Activated T-helper 17 cell treated with anti-CD3 and anti-CD28 coated beads, Interleukin-2, amount 50 U/mL, for 72 hours (primary cell): ENCODE data around the gene LRFN4. TPM values are rescaled to one million over a fixed set of nuclear protein-coding genes. Genes with fewer than 3 reads are reported as not detected.

Source experiments
- ATAC-seq: fragments of 150-1000 bp; cut with Tn5 transposase; replicated peaks from 2 replicates; pipeline ENCODE4 v1.10.0; 2021; ENCODE audit warnings: mild to moderate bottlenecking, moderate library complexity
- H3K27ac Mint-ChIP-seq: one replicate; pipeline ENCODE4 v1.8.0; 2022; ENCODE audit warnings: mixed read lengths
- H3K27me3 Mint-ChIP-seq: one replicate; pipeline ENCODE4 v1.8.0; 2022; ENCODE audit warnings: mixed read lengths
- H3K36me3 Mint-ChIP-seq: one replicate; pipeline ENCODE4 v1.8.0; 2022; ENCODE audit warnings: low read depth, mild to moderate bottlenecking, mixed read lengths
- H3K4me1 Mint-ChIP-seq: one replicate; pipeline ENCODE4 v1.8.0; 2022; ENCODE audit warnings: mixed read lengths
- H3K4me3 Mint-ChIP-seq: one replicate; pipeline ENCODE4 v1.8.0; 2022; ENCODE audit warnings: mild to moderate bottlenecking, mixed read lengths
- H3K9me3 Mint-ChIP-seq: one replicate; pipeline ENCODE4 v1.8.0; 2022; ENCODE audit warnings: mixed read lengths
- total RNA-seq, 2 donors: library from RNA; stranded (reverse); gene quantifications; one replicate each; pipeline ENCODE4 v1.2.3, GENCODE V29; 2022

LRFN4 gene
- total RNA-seq, 2 donors from 2014 or later = 20.5 to 43.7 TPM

DNA sequence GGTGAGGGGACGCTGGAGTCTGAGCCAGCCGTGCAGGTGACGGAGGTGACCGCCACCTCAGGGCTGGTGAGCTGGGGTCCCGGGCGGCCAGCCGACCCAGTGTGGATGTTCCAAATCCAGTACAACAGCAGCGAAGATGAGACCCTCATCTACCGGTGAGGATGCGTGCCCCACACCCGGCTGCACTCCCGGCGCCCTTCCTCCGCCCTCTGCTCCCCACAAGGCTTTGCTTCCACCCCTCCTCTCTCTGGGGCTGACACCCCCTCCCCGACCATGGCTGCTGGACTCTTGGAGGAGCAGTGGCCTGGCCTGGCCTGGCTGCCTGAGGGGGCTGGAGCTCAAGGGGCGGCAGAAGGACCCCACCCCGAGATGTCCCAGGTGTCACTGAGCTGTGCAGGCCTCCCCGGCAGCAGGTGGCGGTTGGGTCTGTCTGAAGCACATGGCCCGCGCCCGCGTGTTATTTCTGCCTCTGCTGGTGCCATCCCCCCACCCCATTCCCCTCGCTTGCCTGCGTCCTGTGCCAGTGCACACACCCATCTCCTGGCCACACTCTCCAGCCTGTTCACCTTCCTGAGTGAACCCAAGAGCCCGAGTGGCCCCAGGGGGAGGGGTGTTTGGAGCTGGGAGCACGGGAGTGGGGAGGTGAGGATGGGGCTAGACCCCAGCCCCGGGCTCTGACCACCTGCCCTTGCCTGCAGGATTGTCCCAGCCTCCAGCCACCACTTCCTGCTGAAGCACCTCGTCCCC is 2.2 kb downstream of the LRFN4 start:
- no peak overlapping the region for H3K4me3 Mint-ChIP-seq
- H3K9me3 Mint-ChIP-seq = no peaks in the 10 kb centered on the region
- H3K27ac Mint-ChIP-seq = no peak overlapping the region
- H3K27me3 Mint-ChIP-seq = no peaks in the 10 kb centered on the region
- H3K4me1 Mint-ChIP-seq = no peaks in the 10 kb centered on the region
- ATAC-seq = no peak
- no peaks in the 10 kb centered on the region for H3K36me3 Mint-ChIP-seq

DNA sequence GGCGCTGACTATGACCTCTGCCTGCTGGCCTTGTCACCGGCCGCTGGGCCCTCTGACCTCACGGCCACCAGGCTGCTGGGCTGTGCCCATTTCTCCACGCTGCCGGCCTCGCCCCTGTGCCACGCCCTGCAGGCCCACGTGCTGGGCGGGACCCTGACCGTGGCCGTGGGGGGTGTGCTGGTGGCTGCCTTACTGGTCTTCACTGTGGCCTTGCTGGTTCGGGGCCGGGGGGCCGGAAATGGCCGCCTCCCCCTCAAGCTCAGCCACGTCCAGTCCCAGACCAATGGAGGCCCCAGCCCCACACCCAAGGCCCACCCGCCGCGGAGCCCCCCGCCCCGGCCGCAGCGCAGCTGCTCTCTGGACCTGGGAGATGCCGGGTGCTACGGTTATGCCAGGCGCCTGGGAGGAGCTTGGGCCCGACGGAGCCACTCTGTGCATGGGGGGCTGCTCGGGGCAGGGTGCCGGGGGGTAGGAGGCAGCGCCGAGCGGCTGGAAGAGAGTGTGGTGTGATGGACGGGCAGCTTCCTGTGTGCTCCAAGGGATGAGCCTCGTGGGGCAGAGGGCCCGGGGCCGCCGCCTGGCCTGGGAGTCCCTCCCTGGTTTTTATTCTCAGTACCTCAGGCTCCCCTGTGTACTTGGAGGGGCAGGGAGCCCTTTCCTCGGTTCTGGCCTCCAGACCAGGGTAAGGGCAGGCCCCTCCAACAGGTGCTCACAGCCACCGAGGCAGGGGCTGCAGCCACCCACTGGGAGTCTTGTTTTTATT is 3.0 kb downstream of the LRFN4 start:
- no peaks in the 10 kb centered on the region for H3K36me3 Mint-ChIP-seq
- no peak for ATAC-seq
- H3K4me3 Mint-ChIP-seq = no peak overlapping the region
- no peaks in the 10 kb centered on the region for H3K27me3 Mint-ChIP-seq
- no peak overlapping the region for H3K27ac Mint-ChIP-seq
- no peaks in the 10 kb centered on the region for H3K9me3 Mint-ChIP-seq
- H3K4me1 Mint-ChIP-seq = no peaks in the 10 kb centered on the region

GRCh38 chr11:66860449-66860831 is 3.6 kb downstream of the LRFN4 start:
- no peaks in the 10 kb centered on the region for H3K4me1 Mint-ChIP-seq
- H3K27ac Mint-ChIP-seq = no peak overlapping the region
- no peaks in the 10 kb centered on the region for H3K36me3 Mint-ChIP-seq
- no peaks in the 10 kb centered on the region for H3K9me3 Mint-ChIP-seq
- no peak overlapping the region for H3K4me3 Mint-ChIP-seq
- no peak for ATAC-seq
- no peaks in the 10 kb centered on the region for H3K27me3 Mint-ChIP-seq

- Mint-ChIP-seq H3K36me3 (no peaks in the 10 kb centered on the region), H3K27me3 (no peaks in the 10 kb centered on the region), H3K4me3 (no peak overlapping the region), H3K27ac (no peak overlapping the region), H3K4me1 (no peaks in the 10 kb centered on the region), H3K9me3 (no peaks in the 10 kb centered on the region)
- ATAC-seq = no peak
Observed at GRCh38 chr11:66861038-66861773, 4.3 kb downstream of the LRFN4 start.

GRCh38 chr11:66861774-66862558 is 5.1 kb downstream of the LRFN4 start:
- ATAC-seq = no peak
- no peaks in the 10 kb centered on the region for H3K9me3 Mint-ChIP-seq
- no peak overlapping the region for H3K4me3 Mint-ChIP-seq
- no peaks in the 10 kb centered on the region for H3K36me3 Mint-ChIP-seq
- H3K27ac Mint-ChIP-seq = no peak overlapping the region
- no peaks in the 10 kb centered on the region for H3K4me1 Mint-ChIP-seq
- no peaks in the 10 kb centered on the region for H3K27me3 Mint-ChIP-seq

- H3K4me3 Mint-ChIP-seq = no peak overlapping the region
- no peak for ATAC-seq
- no peak overlapping the region for H3K27ac Mint-ChIP-seq
- no peaks in the 10 kb centered on the region for H3K36me3 Mint-ChIP-seq
- no peaks in the 10 kb centered on the region for H3K27me3 Mint-ChIP-seq
- H3K4me1 Mint-ChIP-seq = no peaks in the 10 kb centered on the region
- no peaks in the 10 kb centered on the region for H3K9me3 Mint-ChIP-seq
Observed at GRCh38 chr11:66862559-66863037, 5.7 kb downstream of the LRFN4 start.

DNA sequence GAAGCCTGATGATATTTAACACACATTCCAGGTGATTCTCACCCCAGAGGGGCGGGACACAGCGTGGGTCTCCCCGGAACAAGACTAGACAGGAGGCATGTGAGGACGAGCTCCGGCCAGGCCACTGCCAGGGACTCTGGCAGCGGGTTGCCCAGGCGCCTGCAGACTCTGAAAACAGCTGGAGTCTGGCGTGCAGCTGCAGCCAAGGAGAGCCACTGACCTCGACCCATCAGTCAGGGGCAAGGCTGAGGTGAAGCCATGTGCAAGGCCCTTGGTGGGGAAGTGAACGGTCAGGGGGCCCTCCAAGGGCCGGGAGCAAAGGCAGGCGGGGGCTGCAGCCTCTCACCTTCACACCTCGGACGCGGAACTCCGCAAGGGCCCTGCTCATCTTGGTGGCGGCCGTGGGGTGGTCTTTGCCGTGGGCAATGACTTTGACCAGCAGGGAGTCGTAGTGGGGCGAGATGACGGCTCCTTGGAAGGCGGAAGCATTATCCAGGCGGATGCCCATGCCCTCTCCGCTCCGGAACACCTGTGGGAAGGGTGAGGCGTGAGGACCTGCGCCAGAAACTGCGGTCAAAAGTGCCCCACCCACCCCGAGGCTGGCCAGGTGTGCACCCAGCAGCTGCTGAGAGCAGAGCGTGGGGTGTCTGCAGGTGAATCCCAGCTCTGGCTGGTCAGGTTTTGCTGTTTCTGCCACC is 6.7 kb downstream of the LRFN4 start:
- H3K36me3 Mint-ChIP-seq = no peaks in the 10 kb centered on the region
- H3K4me1 Mint-ChIP-seq = no peaks in the 10 kb centered on the region
- no peaks in the 10 kb centered on the region for H3K27me3 Mint-ChIP-seq
- no peak overlapping the region for H3K27ac Mint-ChIP-seq
- H3K4me3 Mint-ChIP-seq = no peak overlapping the region
- no peak for ATAC-seq
- no peaks in the 10 kb centered on the region for H3K9me3 Mint-ChIP-seq

DNA sequence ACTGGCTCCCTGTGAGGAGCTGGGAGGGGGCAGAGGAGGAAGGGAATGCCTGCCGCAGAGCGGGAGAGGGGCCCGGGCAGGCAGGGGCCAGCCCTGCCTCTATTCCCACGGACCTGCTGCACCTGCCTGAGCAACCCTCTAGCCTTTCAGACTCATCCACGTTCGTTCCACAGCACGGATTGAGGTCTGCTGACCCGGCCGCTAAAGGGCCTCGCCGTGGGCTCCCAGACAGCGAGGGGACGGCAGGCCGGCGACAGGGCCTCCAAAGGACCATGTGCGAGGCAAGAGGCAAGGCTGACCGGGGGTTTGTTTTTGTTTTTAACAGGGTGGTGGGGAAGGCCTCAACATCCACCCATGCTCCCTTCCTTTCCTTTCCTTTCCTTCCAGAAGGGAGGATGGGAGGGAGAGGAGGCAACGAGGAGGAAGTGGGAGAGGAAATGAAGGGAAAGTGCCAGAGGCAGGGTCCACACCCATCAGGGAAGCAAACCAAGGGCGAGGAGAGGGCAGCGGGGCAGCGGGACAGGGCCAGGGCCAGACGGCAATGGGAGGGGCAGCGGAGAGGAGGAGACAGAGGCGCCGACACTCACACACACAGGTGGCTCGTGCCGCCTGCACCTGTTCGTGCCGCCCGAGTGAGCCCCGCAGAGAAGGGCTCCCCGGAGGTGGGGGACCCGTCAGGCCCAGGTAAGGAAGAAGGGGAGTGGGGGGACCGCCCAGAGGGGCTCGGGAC is 7.5 kb downstream of the LRFN4 start:
- no peak overlapping the region for H3K27ac Mint-ChIP-seq
- H3K36me3 Mint-ChIP-seq = no peaks in the 10 kb centered on the region
- no peaks in the 10 kb centered on the region for H3K9me3 Mint-ChIP-seq
- no peaks in the 10 kb centered on the region for H3K27me3 Mint-ChIP-seq
- no peak overlapping the region for H3K4me3 Mint-ChIP-seq
- no peak for ATAC-seq
- H3K4me1 Mint-ChIP-seq = no peaks in the 10 kb centered on the region

DNA sequence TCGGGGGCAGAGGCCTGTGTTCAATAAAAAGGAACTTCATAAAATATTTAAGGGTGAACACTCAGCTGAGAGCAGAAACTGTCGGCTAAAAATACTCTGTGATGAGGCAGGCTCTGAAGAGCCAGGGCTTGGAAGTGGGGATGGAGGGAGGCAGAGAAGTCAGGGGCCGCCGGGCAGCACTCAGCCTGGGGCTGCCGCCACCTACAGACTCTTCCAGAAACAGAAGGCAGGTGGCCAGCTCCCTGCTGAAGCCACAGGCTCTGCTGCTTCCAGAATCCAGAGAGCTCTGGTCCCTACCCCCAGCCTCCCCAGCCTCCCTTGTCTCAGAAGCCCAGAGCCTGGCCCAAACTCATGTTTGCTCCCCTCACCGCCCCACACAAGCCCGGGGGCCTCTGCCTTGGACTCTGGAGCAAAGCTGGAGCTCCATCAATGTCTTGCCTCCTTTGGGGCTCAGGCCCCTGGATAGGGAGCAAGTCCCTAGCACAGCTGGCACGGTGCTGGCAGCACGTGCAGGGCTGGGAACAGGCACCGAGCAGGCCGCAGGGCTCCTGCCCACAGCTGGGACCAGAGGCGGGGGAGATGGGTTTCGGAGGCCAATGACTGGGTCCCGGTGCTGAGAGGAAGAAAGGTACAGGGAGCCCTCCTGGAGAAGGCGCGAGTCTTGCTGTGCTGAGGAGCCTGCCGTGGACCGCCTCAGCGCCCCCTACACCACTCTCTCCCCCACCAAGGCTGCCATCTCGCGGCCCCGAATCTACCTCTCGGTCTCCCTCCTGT is 8.2 kb downstream of the LRFN4 start:
- ATAC-seq = no peak
- Mint-ChIP-seq H3K36me3 (no peaks in the 10 kb centered on the region), H3K27me3 (no peaks in the 10 kb centered on the region), H3K4me3 (no peak overlapping the region), H3K9me3 (no peaks in the 10 kb centered on the region), H3K4me1 (no peaks in the 10 kb centered on the region), H3K27ac (no peak overlapping the region)

- H3K9me3 Mint-ChIP-seq = no peaks in the 10 kb centered on the region
- no peak overlapping the region for H3K27ac Mint-ChIP-seq
- H3K27me3 Mint-ChIP-seq = no peaks in the 10 kb centered on the region
- no peaks in the 10 kb centered on the region for H3K4me1 Mint-ChIP-seq
- no peak for ATAC-seq
- no peaks in the 10 kb centered on the region for H3K36me3 Mint-ChIP-seq
- no peak overlapping the region for H3K4me3 Mint-ChIP-seq
Observed at GRCh38 chr11:66866007-66866406, 9.1 kb downstream of the LRFN4 start.

GRCh38 chr11:66866511-66866986 is 9.7 kb downstream of the LRFN4 start:
- H3K27me3 Mint-ChIP-seq = no peaks in the 10 kb centered on the region
- ATAC-seq = no peak
- H3K27ac Mint-ChIP-seq = no peak overlapping the region
- no peaks in the 10 kb centered on the region for H3K36me3 Mint-ChIP-seq
- H3K4me1 Mint-ChIP-seq = no peaks in the 10 kb centered on the region
- no peak overlapping the region for H3K4me3 Mint-ChIP-seq
- H3K9me3 Mint-ChIP-seq = no peaks in the 10 kb centered on the region

- Mint-ChIP-seq H3K27ac (no peak overlapping the region), H3K36me3 (no peaks in the 10 kb centered on the region), H3K27me3 (no peaks in the 10 kb centered on the region), H3K4me3 (no peak overlapping the region), H3K9me3 (no peaks in the 10 kb centered on the region), H3K4me1 (no peaks in the 10 kb centered on the region)
- no peak for ATAC-seq
Observed at GRCh38 chr11:66867425-66868040, 10.7 kb downstream of the LRFN4 start.
